GM23338 (cell line): ENCODE measurements around the gene CDCA7L. TPM values are rescaled to one million over a fixed set of nuclear protein-coding genes. Genes with fewer than 3 reads are reported as not detected.

Experiments
- ATAC-seq: fragments of 200-7000 bp; cut with Tn5 transposase; 3 replicates; pipeline ENCODE4 v1.9.1; 2020
- DNase-seq: peaks from one replicate; pipeline ENCODE4 v3.0.0-alpha.2; 2015; ENCODE audit warnings: low spot score
- H2AFZ ChIP-seq: fragments of 200-600 bp; sonication (generic); 2 replicates; pipeline ENCODE4 v1.8.0; 2016; ENCODE audit warnings: antibody characterized with exemption, mild to moderate bottlenecking, moderate library complexity
- H3F3A ChIP-seq: fragments of 200-600 bp; sonication (generic); replicated peaks from 2 replicates; pipeline ENCODE4 v1.8.0; 2017; ENCODE audit warnings: antibody characterized with exemption, mixed run types, low read depth
- H3K27ac ChIP-seq: fragments of 200-600 bp; sonication (generic); 2 replicates; pipeline ENCODE4 v1.6.1; 2016; ENCODE audit warnings: low read depth
- H3K27me3 ChIP-seq: fragments of 200-600 bp; sonication (generic); 2 replicates; pipeline ENCODE4 v1.8.0; 2016; ENCODE audit warnings: mild to moderate bottlenecking, mixed run types, moderate library complexity; ENCODE audit not compliant: insufficient read depth
- H3K36me3 ChIP-seq: fragments of 200-600 bp; sonication (generic); 2 replicates; pipeline ENCODE4 v1.8.0; 2016; ENCODE audit warnings: mild to moderate bottlenecking; ENCODE audit not compliant: insufficient read depth
- H3K4me1 ChIP-seq: fragments of 200-600 bp; sonication (generic); 2 replicates; pipeline ENCODE4 v1.8.0; 2016; ENCODE audit warnings: mild to moderate bottlenecking, moderate library complexity; ENCODE audit not compliant: insufficient read depth
- H3K4me2 ChIP-seq: fragments of 200-600 bp; sonication (generic); 2 replicates; pipeline ENCODE4 v1.7.1; 2017; ENCODE audit warnings: mixed run types
- H3K4me3 ChIP-seq: fragments of 200-600 bp; sonication (generic); 2 replicates; pipeline ENCODE4 v1.6.1; 2016; ENCODE audit warnings: mixed run types
- H3K79me2 ChIP-seq: fragments of 200-600 bp; sonication (generic); replicated peaks from 2 replicates; pipeline ENCODE4 v1.8.0; 2017; ENCODE audit warnings: mild to moderate bottlenecking; ENCODE audit not compliant: insufficient read depth
- H3K9me2 ChIP-seq: fragments of 200-600 bp; sonication (generic); 2 replicates; pipeline ENCODE4 v1.8.0; 2017; ENCODE audit not compliant: insufficient read depth
- H4K20me1 ChIP-seq: fragments of 200-600 bp; sonication (generic); replicated peaks from 2 replicates; pipeline ENCODE4 v1.8.0; 2017; ENCODE audit warnings: mild to moderate bottlenecking; ENCODE audit not compliant: insufficient read depth
- H3K27ac Mint-ChIP-seq: 2 replicates; pipeline ENCODE4 v1.8.0; 2020; ENCODE audit warnings: inconsistent platforms, mild to moderate bottlenecking, moderate library complexity, mixed read lengths
- H3K27me3 Mint-ChIP-seq: 3 replicates; pipeline ENCODE4 v1.8.0; 2022; ENCODE audit warnings: low read depth, mild to moderate bottlenecking, moderate library complexity, mixed read lengths, inconsistent platforms; ENCODE audit not compliant: insufficient read depth, poor library complexity
- H3K36me3 Mint-ChIP-seq: 3 replicates; pipeline ENCODE4 v1.8.0; 2021; ENCODE audit warnings: low read depth, mild to moderate bottlenecking, inconsistent platforms, moderate library complexity, mixed read lengths
- H3K4me1 Mint-ChIP-seq: 3 replicates; pipeline ENCODE4 v1.8.0; 2020; ENCODE audit warnings: mild to moderate bottlenecking, inconsistent platforms, mixed read lengths
- H3K4me3 Mint-ChIP-seq: 3 replicates; pipeline ENCODE4 v1.8.0; 2021; ENCODE audit warnings: moderate library complexity, mild to moderate bottlenecking, inconsistent platforms, mixed read lengths
- H3K9me3 Mint-ChIP-seq: 3 replicates; pipeline ENCODE4 v1.8.0; 2020; ENCODE audit warnings: moderate library complexity, mild to moderate bottlenecking, inconsistent platforms, mixed read lengths
- CREB1 ChIP-seq: fragments of 250-450 bp; sonication (Bioruptor Pico); IDR thresholded peaks from 2 replicates; pipeline ENCODE4 v1.5.0; 2020; ENCODE audit warnings: low read depth, mild to moderate bottlenecking, moderate library complexity
- EZH2 ChIP-seq: fragments of 200-600 bp; sonication (generic); IDR thresholded peaks from one replicate; pipeline ENCODE4 v1.8.0; 2017; ENCODE audit warnings: antibody characterized with exemption, mild to moderate bottlenecking, low read depth; ENCODE audit not compliant: unreplicated experiment
- EZH2phosphoT487 ChIP-seq: fragments of 200-600 bp; sonication (generic); IDR thresholded peaks from one replicate; pipeline ENCODE4 v1.8.1; 2018; ENCODE audit warnings: antibody characterized with exemption; ENCODE audit not compliant: unreplicated experiment
- JUNB ChIP-seq: IDR thresholded peaks from one replicate; pipeline ENCODE4 v1.6.1; 2016; ENCODE audit warnings: antibody characterized with exemption; ENCODE audit not compliant: unreplicated experiment
- NANOG ChIP-seq: IDR thresholded peaks from 2 replicates; pipeline ENCODE4 v1.6.1; 2016; ENCODE audit warnings: antibody characterized with exemption, borderline replicate concordance
- POLR2AphosphoS5 ChIP-seq: IDR thresholded peaks from 2 replicates; pipeline ENCODE4 v1.6.1; 2016; ENCODE audit warnings: antibody characterized with exemption, low read depth
- STAT1 ChIP-seq: IDR thresholded peaks from one replicate; pipeline ENCODE4 v1.6.1; 2016; ENCODE audit warnings: antibody characterized with exemption; ENCODE audit not compliant: unreplicated experiment
- ZNF114 ChIP-seq: fragments of 250-450 bp; sonication (Bioruptor Pico); IDR thresholded peaks from 2 replicates; pipeline ENCODE4 v1.5.0; 2020; ENCODE audit warnings: mild to moderate bottlenecking, moderate library complexity
- ZNF331 ChIP-seq: fragments of 250-450 bp; sonication (Bioruptor Pico); IDR thresholded peaks from 2 replicates; pipeline ENCODE4 v1.5.0; 2020; ENCODE audit warnings: low read depth, mild to moderate bottlenecking, moderate library complexity
- polyA plus RNA-seq: library from polyadenylated mRNA; unstranded; fragments of >200 nt; fragmentation: Nextera tagmentation; extraction: Ambion mirVana; gene quantifications from 2 replicates; pipeline ENCODE4 v1.2.1, GENCODE V29; 2016
- total RNA-seq: library from RNA; depleted of rRNA; stranded (reverse); fragments of >200 nt; shearing (Covaris generic); gene quantifications from 2 replicates; pipeline ENCODE4 v1.2.3, GENCODE V29; 2014
- TF ChIP-seq, protein P1 (sequence below): IDR thresholded peaks from 2 replicates; pipeline ENCODE4 v1.6.1; 2016; ENCODE audit warnings: antibody characterized with exemption
- TF ChIP-seq, protein P2 (sequence below), 2 experiments: fragments of 200-600 bp in 1 of 2; sonication (generic) in 1 of 2; conservative IDR thresholded peaks; 2 replicates each; pipeline versions ENCODE4 v1.5.1 to v1.6.1; 2016 to 2017; ENCODE audit warnings: antibody characterized with exemption in 2 of 2, low read depth in 2 of 2, mild to moderate bottlenecking in 2 of 2, moderate library complexity in 1 of 2
- TF ChIP-seq, protein P3 (sequence below): IDR thresholded peaks from one replicate; pipeline ENCODE4 v1.6.1; 2018; ENCODE audit warnings: antibody characterized with exemption; ENCODE audit not compliant: unreplicated experiment
- TF ChIP-seq, protein P4 (sequence below): fragments of 250-450 bp; sonication (Bioruptor Pico); IDR thresholded peaks from 2 replicates; pipeline ENCODE4 v1.5.0; 2020; ENCODE audit warnings: mild to moderate bottlenecking, moderate library complexity

CDCA7L gene
- total and polyA plus RNA-seq, 2 experiments from 2014 or later, result 174 to 187 TPM

DNA sequence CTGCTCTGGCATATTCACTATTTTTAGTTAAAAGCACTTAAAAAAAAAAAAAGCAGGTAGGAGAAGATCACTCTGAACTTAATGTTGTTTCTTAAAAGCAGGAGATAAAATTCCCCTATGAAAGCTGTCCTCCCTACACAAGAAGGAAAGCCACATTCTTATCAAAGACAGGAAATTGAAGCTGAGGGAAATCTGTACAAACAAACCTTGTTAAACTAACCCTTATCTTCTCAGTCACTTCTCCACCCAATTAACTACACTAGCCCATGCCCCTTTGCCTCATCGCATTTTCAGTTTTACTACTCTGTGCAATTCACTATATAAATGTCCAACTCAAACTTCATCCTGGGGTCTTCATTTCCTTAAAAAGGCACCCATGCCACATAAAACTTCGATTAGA lies 2.7 kb upstream of the CDCA7L start:
- Histone ChIP-seq H3K4me1 (peaks cover 15% of the 10 kb centered on the region), H3K9me2 (no peaks in the 10 kb centered on the region), H4K20me1 (peaks cover 7% of the 10 kb centered on the region), H3K79me2 (peaks cover 18% of the 10 kb centered on the region), H3K27me3 (no peaks in the 10 kb centered on the region), H3K4me3 (no peak overlapping the region), H3F3A (no peaks in the 10 kb centered on the region), H3K27ac (no peak overlapping the region), H3K36me3 (no peaks in the 10 kb centered on the region), H3K4me2 (no peak overlapping the region), H2AFZ (no peak overlapping the region)
- Mint-ChIP-seq H3K36me3 (no peaks in the 10 kb centered on the region), H3K4me3 (no peak overlapping the region), H3K27ac (no peak overlapping the region; the same call in 1 of the 2 replicates), H3K27me3 (peaks cover 2% of the 10 kb centered on the region), H3K4me1 (peaks cover 19% of the 10 kb centered on the region), H3K9me3 (no peaks in the 10 kb centered on the region)
- TF ChIP-seq JUNB, result no peak
- TF ChIP-seq STAT1, result no peak
- TF ChIP-seq ZNF114, result no peak
- TF ChIP-seq, protein P1, sequence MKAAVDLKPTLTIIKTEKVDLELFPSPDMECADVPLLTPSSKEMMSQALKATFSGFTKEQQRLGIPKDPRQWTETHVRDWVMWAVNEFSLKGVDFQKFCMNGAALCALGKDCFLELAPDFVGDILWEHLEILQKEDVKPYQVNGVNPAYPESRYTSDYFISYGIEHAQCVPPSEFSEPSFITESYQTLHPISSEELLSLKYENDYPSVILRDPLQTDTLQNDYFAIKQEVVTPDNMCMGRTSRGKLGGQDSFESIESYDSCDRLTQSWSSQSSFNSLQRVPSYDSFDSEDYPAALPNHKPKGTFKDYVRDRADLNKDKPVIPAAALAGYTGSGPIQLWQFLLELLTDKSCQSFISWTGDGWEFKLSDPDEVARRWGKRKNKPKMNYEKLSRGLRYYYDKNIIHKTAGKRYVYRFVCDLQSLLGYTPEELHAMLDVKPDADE, result no peak
- TF ChIP-seq, protein P2, sequence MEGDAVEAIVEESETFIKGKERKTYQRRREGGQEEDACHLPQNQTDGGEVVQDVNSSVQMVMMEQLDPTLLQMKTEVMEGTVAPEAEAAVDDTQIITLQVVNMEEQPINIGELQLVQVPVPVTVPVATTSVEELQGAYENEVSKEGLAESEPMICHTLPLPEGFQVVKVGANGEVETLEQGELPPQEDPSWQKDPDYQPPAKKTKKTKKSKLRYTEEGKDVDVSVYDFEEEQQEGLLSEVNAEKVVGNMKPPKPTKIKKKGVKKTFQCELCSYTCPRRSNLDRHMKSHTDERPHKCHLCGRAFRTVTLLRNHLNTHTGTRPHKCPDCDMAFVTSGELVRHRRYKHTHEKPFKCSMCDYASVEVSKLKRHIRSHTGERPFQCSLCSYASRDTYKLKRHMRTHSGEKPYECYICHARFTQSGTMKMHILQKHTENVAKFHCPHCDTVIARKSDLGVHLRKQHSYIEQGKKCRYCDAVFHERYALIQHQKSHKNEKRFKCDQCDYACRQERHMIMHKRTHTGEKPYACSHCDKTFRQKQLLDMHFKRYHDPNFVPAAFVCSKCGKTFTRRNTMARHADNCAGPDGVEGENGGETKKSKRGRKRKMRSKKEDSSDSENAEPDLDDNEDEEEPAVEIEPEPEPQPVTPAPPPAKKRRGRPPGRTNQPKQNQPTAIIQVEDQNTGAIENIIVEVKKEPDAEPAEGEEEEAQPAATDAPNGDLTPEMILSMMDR (conservative IDR thresholded peaks at IDR 0.05; ENCODE audit: low read depth in 2 of 2), result no peak
- TF ChIP-seq CREB1 (CRISPR knock-in tag), result no peak
- no peak for TF ChIP-seq POLR2AphosphoS5
- no peak for TF ChIP-seq EZH2
- TF ChIP-seq NANOG, result no peak
- TF ChIP-seq ZNF331 (CRISPR knock-in tag), result no peak
- TF ChIP-seq EZH2phosphoT487, result no peak
- TF ChIP-seq, protein P3, sequence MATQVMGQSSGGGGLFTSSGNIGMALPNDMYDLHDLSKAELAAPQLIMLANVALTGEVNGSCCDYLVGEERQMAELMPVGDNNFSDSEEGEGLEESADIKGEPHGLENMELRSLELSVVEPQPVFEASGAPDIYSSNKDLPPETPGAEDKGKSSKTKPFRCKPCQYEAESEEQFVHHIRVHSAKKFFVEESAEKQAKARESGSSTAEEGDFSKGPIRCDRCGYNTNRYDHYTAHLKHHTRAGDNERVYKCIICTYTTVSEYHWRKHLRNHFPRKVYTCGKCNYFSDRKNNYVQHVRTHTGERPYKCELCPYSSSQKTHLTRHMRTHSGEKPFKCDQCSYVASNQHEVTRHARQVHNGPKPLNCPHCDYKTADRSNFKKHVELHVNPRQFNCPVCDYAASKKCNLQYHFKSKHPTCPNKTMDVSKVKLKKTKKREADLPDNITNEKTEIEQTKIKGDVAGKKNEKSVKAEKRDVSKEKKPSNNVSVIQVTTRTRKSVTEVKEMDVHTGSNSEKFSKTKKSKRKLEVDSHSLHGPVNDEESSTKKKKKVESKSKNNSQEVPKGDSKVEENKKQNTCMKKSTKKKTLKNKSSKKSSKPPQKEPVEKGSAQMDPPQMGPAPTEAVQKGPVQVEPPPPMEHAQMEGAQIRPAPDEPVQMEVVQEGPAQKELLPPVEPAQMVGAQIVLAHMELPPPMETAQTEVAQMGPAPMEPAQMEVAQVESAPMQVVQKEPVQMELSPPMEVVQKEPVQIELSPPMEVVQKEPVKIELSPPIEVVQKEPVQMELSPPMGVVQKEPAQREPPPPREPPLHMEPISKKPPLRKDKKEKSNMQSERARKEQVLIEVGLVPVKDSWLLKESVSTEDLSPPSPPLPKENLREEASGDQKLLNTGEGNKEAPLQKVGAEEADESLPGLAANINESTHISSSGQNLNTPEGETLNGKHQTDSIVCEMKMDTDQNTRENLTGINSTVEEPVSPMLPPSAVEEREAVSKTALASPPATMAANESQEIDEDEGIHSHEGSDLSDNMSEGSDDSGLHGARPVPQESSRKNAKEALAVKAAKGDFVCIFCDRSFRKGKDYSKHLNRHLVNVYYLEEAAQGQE, result no peak
- TF ChIP-seq, protein P4, sequence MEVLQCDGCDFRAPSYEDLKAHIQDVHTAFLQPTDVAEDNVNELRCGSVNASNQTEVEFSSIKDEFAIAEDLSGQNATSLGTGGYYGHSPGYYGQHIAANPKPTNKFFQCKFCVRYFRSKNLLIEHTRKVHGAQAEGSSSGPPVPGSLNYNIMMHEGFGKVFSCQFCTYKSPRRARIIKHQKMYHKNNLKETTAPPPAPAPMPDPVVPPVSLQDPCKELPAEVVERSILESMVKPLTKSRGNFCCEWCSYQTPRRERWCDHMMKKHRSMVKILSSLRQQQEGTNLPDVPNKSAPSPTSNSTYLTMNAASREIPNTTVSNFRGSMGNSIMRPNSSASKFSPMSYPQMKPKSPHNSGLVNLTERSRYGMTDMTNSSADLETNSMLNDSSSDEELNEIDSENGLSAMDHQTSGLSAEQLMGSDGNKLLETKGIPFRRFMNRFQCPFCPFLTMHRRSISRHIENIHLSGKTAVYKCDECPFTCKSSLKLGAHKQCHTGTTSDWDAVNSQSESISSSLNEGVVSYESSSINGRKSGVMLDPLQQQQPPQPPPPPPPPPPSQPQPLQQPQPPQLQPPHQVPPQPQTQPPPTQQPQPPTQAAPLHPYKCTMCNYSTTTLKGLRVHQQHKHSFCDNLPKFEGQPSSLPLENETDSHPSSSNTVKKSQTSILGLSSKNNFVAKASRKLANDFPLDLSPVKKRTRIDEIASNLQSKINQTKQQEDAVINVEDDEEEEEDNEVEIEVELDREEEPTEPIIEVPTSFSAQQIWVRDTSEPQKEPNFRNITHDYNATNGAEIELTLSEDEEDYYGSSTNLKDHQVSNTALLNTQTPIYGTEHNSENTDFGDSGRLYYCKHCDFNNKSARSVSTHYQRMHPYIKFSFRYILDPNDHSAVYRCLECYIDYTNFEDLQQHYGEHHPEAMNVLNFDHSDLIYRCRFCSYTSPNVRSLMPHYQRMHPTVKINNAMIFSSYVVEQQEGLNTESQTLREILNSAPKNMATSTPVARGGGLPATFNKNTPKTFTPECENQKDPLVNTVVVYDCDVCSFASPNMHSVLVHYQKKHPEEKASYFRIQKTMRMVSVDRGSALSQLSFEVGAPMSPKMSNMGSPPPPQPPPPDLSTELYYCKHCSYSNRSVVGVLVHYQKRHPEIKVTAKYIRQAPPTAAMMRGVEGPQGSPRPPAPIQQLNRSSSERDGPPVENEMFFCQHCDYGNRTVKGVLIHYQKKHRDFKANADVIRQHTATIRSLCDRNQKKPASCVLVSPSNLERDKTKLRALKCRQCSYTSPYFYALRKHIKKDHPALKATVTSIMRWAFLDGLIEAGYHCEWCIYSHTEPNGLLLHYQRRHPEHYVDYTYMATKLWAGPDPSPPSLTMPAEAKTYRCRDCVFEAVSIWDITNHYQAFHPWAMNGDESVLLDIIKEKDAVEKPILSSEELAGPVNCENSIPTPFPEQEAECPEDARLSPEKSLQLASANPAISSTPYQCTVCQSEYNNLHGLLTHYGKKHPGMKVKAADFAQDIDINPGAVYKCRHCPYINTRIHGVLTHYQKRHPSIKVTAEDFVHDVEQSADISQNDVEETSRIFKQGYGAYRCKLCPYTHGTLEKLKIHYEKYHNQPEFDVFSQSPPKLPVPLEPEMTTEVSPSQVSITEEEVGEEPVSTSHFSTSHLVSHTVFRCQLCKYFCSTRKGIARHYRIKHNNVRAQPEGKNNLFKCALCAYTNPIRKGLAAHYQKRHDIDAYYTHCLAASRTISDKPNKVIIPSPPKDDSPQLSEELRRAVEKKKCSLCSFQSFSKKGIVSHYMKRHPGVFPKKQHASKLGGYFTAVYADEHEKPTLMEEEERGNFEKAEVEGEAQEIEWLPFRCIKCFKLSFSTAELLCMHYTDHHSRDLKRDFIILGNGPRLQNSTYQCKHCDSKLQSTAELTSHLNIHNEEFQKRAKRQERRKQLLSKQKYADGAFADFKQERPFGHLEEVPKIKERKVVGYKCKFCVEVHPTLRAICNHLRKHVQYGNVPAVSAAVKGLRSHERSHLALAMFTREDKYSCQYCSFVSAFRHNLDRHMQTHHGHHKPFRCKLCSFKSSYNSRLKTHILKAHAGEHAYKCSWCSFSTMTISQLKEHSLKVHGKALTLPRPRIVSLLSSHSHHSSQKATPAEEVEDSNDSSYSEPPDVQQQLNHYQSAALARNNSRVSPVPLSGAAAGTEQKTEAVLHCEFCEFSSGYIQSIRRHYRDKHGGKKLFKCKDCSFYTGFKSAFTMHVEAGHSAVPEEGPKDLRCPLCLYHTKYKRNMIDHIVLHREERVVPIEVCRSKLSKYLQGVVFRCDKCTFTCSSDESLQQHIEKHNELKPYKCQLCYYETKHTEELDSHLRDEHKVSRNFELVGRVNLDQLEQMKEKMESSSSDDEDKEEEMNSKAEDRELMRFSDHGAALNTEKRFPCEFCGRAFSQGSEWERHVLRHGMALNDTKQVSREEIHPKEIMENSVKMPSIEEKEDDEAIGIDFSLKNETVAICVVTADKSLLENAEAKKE, result no peak
- ATAC-seq (no peak), DNase-seq (no peak)
